SU-DHL-6 (cell line): ENCODE results near the gene MGAT4A.

Experiments
- H2AFZ ChIP-seq: fragments of 200-600 bp; sonication (generic); 2 replicates; pipeline ENCODE4 v1.6.1; 2014; ENCODE audit warnings: low read depth, mild to moderate bottlenecking, moderate library complexity, mixed read lengths, antibody characterized with exemption, low read length; ENCODE audit not compliant: severe bottlenecking
- H3F3A ChIP-seq: fragments of 200-600 bp; shearing (Covaris generic); 2 replicates; pipeline ENCODE4 v1.6.0; 2016; ENCODE audit warnings: antibody characterized with exemption, mild to moderate bottlenecking; ENCODE audit not compliant: insufficient read depth
- H3K27ac ChIP-seq: fragments of 200-600 bp; sonication (generic); 2 replicates; pipeline ENCODE4 v1.5.1; 2016; ENCODE audit warnings: low read depth, mild to moderate bottlenecking, low read length, moderate library complexity, mixed read lengths
- H3K27me3 ChIP-seq: fragments of 200-600 bp; sonication (generic), shearing (Covaris generic); 2 replicates; pipeline ENCODE4 v1.6.0; 2014; ENCODE audit warnings: mild to moderate bottlenecking, low read length
- H3K36me3 ChIP-seq: fragments of 200-600 bp; sonication (generic); 2 replicates; pipeline ENCODE4 v1.6.1; 2014; ENCODE audit warnings: mild to moderate bottlenecking, low read length, mixed read lengths
- H3K4me2 ChIP-seq: fragments of 300-600, 200-600 bp; shearing (Covaris generic), sonication (generic); 2 replicates; pipeline ENCODE4 v1.6.0; 2014; ENCODE audit warnings: low read length, low read depth, mild to moderate bottlenecking; ENCODE audit not compliant: poor library complexity, severe bottlenecking
- H3K4me3 ChIP-seq: fragments of 200-600 bp; sonication (generic); 2 replicates; pipeline ENCODE4 v1.5.1; 2014; ENCODE audit warnings: antibody characterized with exemption, low read length, mild to moderate bottlenecking, mixed read lengths; ENCODE audit not compliant: insufficient read depth, poor library complexity, severe bottlenecking
- H3K79me2 ChIP-seq: fragments of 200-600 bp; sonication (generic); 2 replicates; pipeline ENCODE4 v1.6.1; 2014; ENCODE audit warnings: mild to moderate bottlenecking, low read length, moderate library complexity; ENCODE audit not compliant: insufficient read depth
- H3K9ac ChIP-seq: fragments of 200-600 bp; sonication (generic); 2 replicates; pipeline ENCODE4 v1.7.0; 2014; ENCODE audit warnings: mild to moderate bottlenecking, low read length
- H3K9me2 ChIP-seq: fragments of 200-600 bp; sonication (generic); replicated peaks from 2 replicates; pipeline ENCODE4 v1.6.1; 2014; ENCODE audit warnings: low read length; ENCODE audit not compliant: insufficient read depth
- H3K9me3 ChIP-seq: fragments of 200-600 bp; sonication (generic); 2 replicates; pipeline ENCODE4 v1.6.1; 2014; ENCODE audit warnings: low read length, mixed read lengths; ENCODE audit not compliant: insufficient read depth
- H4K20me1 ChIP-seq: fragments of 200-600 bp; sonication (generic); 2 replicates; pipeline ENCODE4 v1.6.1; 2014; ENCODE audit warnings: low read depth, mild to moderate bottlenecking, antibody characterized with exemption, low read length, moderate library complexity, mixed read lengths
- EZH2phosphoT487 ChIP-seq: fragments of 200-600 bp; sonication (generic), shearing (Covaris generic); conservative IDR thresholded peaks from 2 replicates; pipeline ENCODE4 v1.6.1; 2018; ENCODE audit warnings: mild to moderate bottlenecking, antibody characterized with exemption, low read length, moderate library complexity, mixed read lengths
- TF ChIP-seq, protein P1 (sequence below): fragments of 200-600 bp; sonication (generic); IDR thresholded peaks from one replicate; pipeline ENCODE4 v1.5.1; 2017; ENCODE audit warnings: antibody characterized with exemption, mild to moderate bottlenecking, low read length, moderate library complexity; ENCODE audit not compliant: insufficient read depth, poor library complexity, severe bottlenecking

Gene MGAT4A

DNA sequence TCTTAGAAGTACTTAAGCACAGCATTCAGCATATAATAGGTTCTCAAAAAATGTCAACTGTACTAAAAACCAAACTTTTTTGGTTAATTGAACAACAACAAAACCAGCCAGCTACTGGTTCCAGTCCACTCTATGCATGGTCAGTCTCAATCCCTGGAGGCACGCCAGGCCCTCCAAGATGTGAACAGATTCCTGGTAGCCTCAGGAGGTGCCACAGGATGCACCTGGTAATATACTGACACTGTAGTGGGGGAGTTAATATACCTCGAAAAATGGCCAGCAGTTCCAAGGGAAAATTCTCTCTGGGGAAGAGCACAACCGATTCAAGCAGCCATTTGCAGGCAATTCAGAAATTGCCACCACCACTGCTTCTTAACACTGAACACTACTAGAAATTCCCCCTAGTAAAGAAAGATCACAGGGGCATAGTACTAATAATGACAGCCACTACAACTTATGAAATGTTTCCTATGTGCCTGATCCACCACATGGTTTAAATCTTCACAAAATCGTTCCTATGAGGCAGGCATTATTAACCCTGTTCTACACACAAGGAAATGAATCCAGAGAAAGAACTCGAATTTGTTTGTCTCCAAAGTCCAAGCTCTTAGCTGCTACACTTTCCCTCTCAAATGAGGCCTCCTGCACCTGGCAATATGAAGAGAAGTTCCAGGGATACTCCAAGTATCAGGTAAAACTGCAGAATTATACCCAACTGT lies 3.4 kb downstream of the MGAT4A start:
- Histone ChIP-seq H3K79me2 (no peaks in the 10 kb centered on the region), H3K27me3 (no peaks in the 10 kb centered on the region), H2AFZ (no peak overlapping the region), H4K20me1 (peaks cover 8% of the 10 kb centered on the region; the same call in 1 of the 2 replicates), H3K9ac (no peak overlapping the region), H3K4me2 (no peak overlapping the region), H3K36me3 (no peaks in the 10 kb centered on the region), H3K9me2 (no peaks in the 10 kb centered on the region), H3K4me3 (no peak overlapping the region), H3F3A (peaks cover 9% of the 10 kb centered on the region; the same call in 1 of the 2 replicates), H3K9me3 (no peaks in the 10 kb centered on the region), H3K27ac (no peak overlapping the region)
- TF ChIP-seq, protein P1, sequence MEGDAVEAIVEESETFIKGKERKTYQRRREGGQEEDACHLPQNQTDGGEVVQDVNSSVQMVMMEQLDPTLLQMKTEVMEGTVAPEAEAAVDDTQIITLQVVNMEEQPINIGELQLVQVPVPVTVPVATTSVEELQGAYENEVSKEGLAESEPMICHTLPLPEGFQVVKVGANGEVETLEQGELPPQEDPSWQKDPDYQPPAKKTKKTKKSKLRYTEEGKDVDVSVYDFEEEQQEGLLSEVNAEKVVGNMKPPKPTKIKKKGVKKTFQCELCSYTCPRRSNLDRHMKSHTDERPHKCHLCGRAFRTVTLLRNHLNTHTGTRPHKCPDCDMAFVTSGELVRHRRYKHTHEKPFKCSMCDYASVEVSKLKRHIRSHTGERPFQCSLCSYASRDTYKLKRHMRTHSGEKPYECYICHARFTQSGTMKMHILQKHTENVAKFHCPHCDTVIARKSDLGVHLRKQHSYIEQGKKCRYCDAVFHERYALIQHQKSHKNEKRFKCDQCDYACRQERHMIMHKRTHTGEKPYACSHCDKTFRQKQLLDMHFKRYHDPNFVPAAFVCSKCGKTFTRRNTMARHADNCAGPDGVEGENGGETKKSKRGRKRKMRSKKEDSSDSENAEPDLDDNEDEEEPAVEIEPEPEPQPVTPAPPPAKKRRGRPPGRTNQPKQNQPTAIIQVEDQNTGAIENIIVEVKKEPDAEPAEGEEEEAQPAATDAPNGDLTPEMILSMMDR: no peak
- TF ChIP-seq EZH2phosphoT487: no peak

GRCh38 chr2:98726735-98727368 lies 4.1 kb downstream of the MGAT4A start:
- H3F3A ChIP-seq: peaks cover 9% of the 10 kb centered on the region; the same call in 1 of the 2 replicates
- no peak for TF ChIP-seq EZH2phosphoT487
- TF ChIP-seq, protein P1: no peak
- H3K4me2 ChIP-seq: no peak overlapping the region

GRCh38 chr2:98726205-98726604 lies 4.7 kb downstream of the MGAT4A start:
- Histone ChIP-seq H3K27me3 (no peaks in the 10 kb centered on the region), H3K9ac (no peak overlapping the region), H3K36me3 (no peaks in the 10 kb centered on the region), H2AFZ (no peak overlapping the region), H3K27ac (no peak overlapping the region), H3K4me3 (no peak overlapping the region), H4K20me1 (peaks cover 8% of the 10 kb centered on the region; the same call in 1 of the 2 replicates), H3K4me2 (no peak overlapping the region), H3F3A (peaks cover 9% of the 10 kb centered on the region; the same call in 1 of the 2 replicates), H3K9me3 (no peaks in the 10 kb centered on the region), H3K79me2 (no peaks in the 10 kb centered on the region), H3K9me2 (no peaks in the 10 kb centered on the region)
- no peak for TF ChIP-seq EZH2phosphoT487
- TF ChIP-seq, protein P1: no peak

More at GRCh38 chr2:98726735-98727368, 4.1 kb downstream of the MGAT4A start:
- peaks cover 8% of the 10 kb centered on the region; the same call in 1 of the 2 replicates for H4K20me1 ChIP-seq
- H3K9ac ChIP-seq: no peak overlapping the region
- H3K36me3 ChIP-seq: no peaks in the 10 kb centered on the region
- H2AFZ ChIP-seq: no peak overlapping the region
- H3K9me3 ChIP-seq: no peaks in the 10 kb centered on the region
- H3K4me3 ChIP-seq: no peak overlapping the region
- H3K9me2 ChIP-seq: no peaks in the 10 kb centered on the region
- no peak overlapping the region for H3K27ac ChIP-seq
- no peaks in the 10 kb centered on the region for H3K79me2 ChIP-seq
- H3K27me3 ChIP-seq: no peaks in the 10 kb centered on the region
